HG03457 (cell line): ENCODE data around the gene PTPN7.
"Not testable (repeated sequence)": the region's sequence is repeated elsewhere in the genome, so short reads cannot be mapped to it uniquely, and the experiment has no call there.

Source experiments
- ATAC-seq: cut with Tn5 transposase; IDR thresholded peaks from one replicate; pipeline ENCODE4 v1.9.1; 2021; ENCODE audit warnings: moderate number of reproducible peaks; ENCODE audit not compliant: unreplicated experiment

PTPN7 gene

GRCh38 chr1:202189918-202190715, 29.7 kb upstream of the PTPN7 start:
- no peak for ATAC-seq

GRCh38 chr1:202189001-202189790, 28.8 kb upstream of the PTPN7 start:
- ATAC-seq: no peak

- ATAC-seq: no peak
These were observed 27.4 kb upstream of the PTPN7 start for GRCh38 chr1:202187697-202188407.

GRCh38 chr1:202187041-202187671, 26.8 kb upstream of the PTPN7 start:
- ATAC-seq: no peak

GRCh38 chr1:202186327-202186726, 25.9 kb upstream of the PTPN7 start:
- ATAC-seq: no peak

GRCh38 chr1:202184750-202185460, 24.5 kb upstream of the PTPN7 start:
- no peak for ATAC-seq

GRCh38 chr1:202182040-202182877, 21.9 kb upstream of the PTPN7 start:
- ATAC-seq: no peak

GRCh38 chr1:202181586-202181985, 21.2 kb upstream of the PTPN7 start:
- no peak for ATAC-seq

GRCh38 chr1:202180751-202181139, 20.3 kb upstream of the PTPN7 start:
- ATAC-seq: not testable (repeated sequence)

GRCh38 chr1:202179828-202180750, 19.7 kb upstream of the PTPN7 start:
- ATAC-seq: no peak

- no peak for ATAC-seq
These were observed 16.8 kb upstream of the PTPN7 start for GRCh38 chr1:202176949-202177927.

- ATAC-seq: no peak
These were observed 13.6 kb upstream of the PTPN7 start for GRCh38 chr1:202173993-202174392.

- ATAC-seq: no peak
These were observed 11.6 kb upstream of the PTPN7 start for GRCh38 chr1:202172015-202172355.

- no peak for ATAC-seq
These were observed 11.1 kb upstream of the PTPN7 start for GRCh38 chr1:202171292-202172014.

GRCh38 chr1:202170726-202171125, 10.3 kb upstream of the PTPN7 start:
- ATAC-seq: no peak

- no peak for ATAC-seq
These were observed 8.5 kb upstream of the PTPN7 start for GRCh38 chr1:202168861-202169260.
